Liver (tissue), 3 donors: Measurements from ENCODE around the gene VSIG10L.

Experiments used
- ATF3 ChIP-seq: IDR thresholded peaks from 2 replicates; pipeline ENCODE4 v1.6.1; 2016; ENCODE audit warnings: antibody characterized with exemption
- GABPA ChIP-seq, 2 donors: IDR thresholded peaks in 1 of 2; conservative IDR thresholded peaks in 1 of 2; 2 replicates each; pipeline ENCODE4 v1.6.1; 2016; ENCODE audit warnings: antibody characterized with exemption in 2 of 2, mild to moderate bottlenecking in 1 of 2, moderate library complexity in 1 of 2
- HNF4A ChIP-seq, 2 donors: conservative IDR thresholded peaks; 2 replicates each; pipeline ENCODE4 v1.6.1; 2016; ENCODE audit warnings: antibody characterized with exemption in 2 of 2, mild to moderate bottlenecking in 2 of 2
- RAD21 ChIP-seq, 2 donors: IDR thresholded peaks; 2 replicates each; pipeline ENCODE4 v1.6.1; 2016; ENCODE audit warnings: antibody characterized with exemption in 2 of 2, mild to moderate bottlenecking in 2 of 2
- REST ChIP-seq: IDR thresholded peaks from 2 replicates; pipeline ENCODE4 v1.6.1; 2016; ENCODE audit warnings: antibody characterized with exemption, mild to moderate bottlenecking
- RXRA ChIP-seq, 2 donors: IDR thresholded peaks; 2 replicates each; pipeline ENCODE4 v1.6.1; 2017 to 2018; ENCODE audit warnings: antibody characterized with exemption in 2 of 2, mild to moderate bottlenecking in 1 of 2
- SP1 ChIP-seq: IDR thresholded peaks from 2 replicates; pipeline ENCODE4 v1.6.1; 2018; ENCODE audit warnings: antibody characterized with exemption, mild to moderate bottlenecking
- TAF1 ChIP-seq: conservative IDR thresholded peaks from 2 replicates; pipeline ENCODE4 v1.6.1; 2016; ENCODE audit warnings: antibody characterized with exemption, mild to moderate bottlenecking
- YY1 ChIP-seq: IDR thresholded peaks from 2 replicates; pipeline ENCODE4 v1.6.1; 2016; ENCODE audit warnings: antibody characterized with exemption, mild to moderate bottlenecking
- TF ChIP-seq, protein P1 (sequence below): fragments of 150-350 bp; IDR thresholded peaks from 2 replicates; pipeline ENCODE4 v1.5.1; 2017; ENCODE audit warnings: improper control_type of control experiment, low read depth, low read length; ENCODE audit not compliant: missing input control
- TF ChIP-seq, protein P2 (sequence below): IDR thresholded peaks from 2 replicates; pipeline ENCODE4 v1.6.1; 2016; ENCODE audit warnings: antibody characterized with exemption
- donor health status: healthy.
- donor health status: healthy.

- TF ChIP-seq, protein P1, sequence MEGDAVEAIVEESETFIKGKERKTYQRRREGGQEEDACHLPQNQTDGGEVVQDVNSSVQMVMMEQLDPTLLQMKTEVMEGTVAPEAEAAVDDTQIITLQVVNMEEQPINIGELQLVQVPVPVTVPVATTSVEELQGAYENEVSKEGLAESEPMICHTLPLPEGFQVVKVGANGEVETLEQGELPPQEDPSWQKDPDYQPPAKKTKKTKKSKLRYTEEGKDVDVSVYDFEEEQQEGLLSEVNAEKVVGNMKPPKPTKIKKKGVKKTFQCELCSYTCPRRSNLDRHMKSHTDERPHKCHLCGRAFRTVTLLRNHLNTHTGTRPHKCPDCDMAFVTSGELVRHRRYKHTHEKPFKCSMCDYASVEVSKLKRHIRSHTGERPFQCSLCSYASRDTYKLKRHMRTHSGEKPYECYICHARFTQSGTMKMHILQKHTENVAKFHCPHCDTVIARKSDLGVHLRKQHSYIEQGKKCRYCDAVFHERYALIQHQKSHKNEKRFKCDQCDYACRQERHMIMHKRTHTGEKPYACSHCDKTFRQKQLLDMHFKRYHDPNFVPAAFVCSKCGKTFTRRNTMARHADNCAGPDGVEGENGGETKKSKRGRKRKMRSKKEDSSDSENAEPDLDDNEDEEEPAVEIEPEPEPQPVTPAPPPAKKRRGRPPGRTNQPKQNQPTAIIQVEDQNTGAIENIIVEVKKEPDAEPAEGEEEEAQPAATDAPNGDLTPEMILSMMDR: no peak
- no peak for TF ChIP-seq RAD21 (IDR thresholded peaks at IDR 0.05)
- TF ChIP-seq RXRA (IDR thresholded peaks at IDR 0.05): no peak
- TF ChIP-seq REST: no peak
- no peak for TF ChIP-seq SP1
- no peak for TF ChIP-seq HNF4A (conservative IDR thresholded peaks at IDR 0.05)
- TF ChIP-seq ATF3: no peak
- TF ChIP-seq, protein P2, sequence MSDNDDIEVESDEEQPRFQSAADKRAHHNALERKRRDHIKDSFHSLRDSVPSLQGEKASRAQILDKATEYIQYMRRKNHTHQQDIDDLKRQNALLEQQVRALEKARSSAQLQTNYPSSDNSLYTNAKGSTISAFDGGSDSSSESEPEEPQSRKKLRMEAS: no peak
- no peak for TF ChIP-seq YY1
- TF ChIP-seq TAF1: no peak
- TF ChIP-seq GABPA (IDR thresholded peaks at IDR 0.05 in 1 of 2, conservative IDR thresholded peaks at IDR 0.05 in 1 of 2): no peak
Measured at GRCh38 chr19:51375504-51376221, 33.7 kb upstream of the VSIG10L start.
